T-cell (primary cell): ENCODE measurements around the gene TENM4. TPM values are rescaled to one million over a fixed set of nuclear protein-coding genes. Genes with fewer than 3 reads are reported as not detected.

Experiments
- ATAC-seq, 4 experiments: fragments of 200-7000 bp in 3 of 4; fragments of 150-1000 bp in 1 of 4; cut with Tn5 transposase; replicated peaks in 1 of 4; 1 replicate in 3 of 4; 2 replicates in 1 of 4; pipeline ENCODE4 v1.10.0; 2021; ENCODE audit warnings: moderate library complexity in 3 of 4, mild to moderate bottlenecking in 2 of 4, moderate number of reproducible peaks in 1 of 4
- CTCF ChIA-PET, 2 donors: fragments of 300-600 bp; sonication (Branson Sonifier 250); formaldehyde crosslinking; loops; one replicate each; lab custom pipeline; 2022; ENCODE audit warnings: antibody characterized with exemption in 2 of 2; lab: Charles Lee
- POLR2A ChIA-PET, 2 donors: fragments of 300-600 bp; sonication (Branson Sonifier 250); formaldehyde crosslinking; loops; one replicate each; lab custom pipeline; 2022; ENCODE audit warnings: antibody characterized with exemption in 2 of 2; lab: Charles Lee
- DNase-seq, 35 experiments: peaks; one replicate each; pipeline versions ENCODE4 v3.0.0 to v3.0.0-alpha.2; 2013 to 2023
- H3K27ac ChIP-seq: one replicate; pipeline ENCODE4 v1.5.1; 2013; ENCODE audit warnings: low read length
- H3K27me3 ChIP-seq, 2 experiments: replicated peaks in 1 of 2; 1 replicate in 1 of 2; 2 replicates in 1 of 2; pipeline versions ENCODE4 v1.6.1 to v1.7.0; 2013; ENCODE audit warnings: low read length in 1 of 2, mixed read lengths in 1 of 2; ENCODE audit not compliant: control insufficient read depth in 2 of 2, insufficient read depth in 2 of 2; ENCODE audit errors: extremely low read depth in 1 of 2
- H3K36me3 ChIP-seq, 2 donors: 1 replicate in 1 of 2; 2 replicates in 1 of 2; pipeline versions ENCODE4 v1.6.1 to v1.7.0; 2013; ENCODE audit warnings: low read length in 1 of 2; ENCODE audit not compliant: control insufficient read depth in 2 of 2, insufficient read depth in 1 of 2; ENCODE audit errors: extremely low read depth in 1 of 2
- H3K4me1 ChIP-seq, 2 experiments: 1 replicate in 1 of 2; 2 replicates in 1 of 2; pipeline versions ENCODE4 v1.6.1 to v1.7.0; 2013; ENCODE audit warnings: low read length in 2 of 2, mixed read lengths in 1 of 2; ENCODE audit not compliant: insufficient read depth in 2 of 2, control insufficient read depth in 1 of 2; ENCODE audit errors: extremely low read depth in 1 of 2
- H3K4me3 ChIP-seq, 2 donors: 1 replicate in 1 of 2; 2 replicates in 1 of 2; pipeline versions ENCODE4 v1.5.1 to v1.7.0; 2013; ENCODE audit warnings: mild to moderate bottlenecking in 2 of 2, low read length in 1 of 2, moderate library complexity in 1 of 2; ENCODE audit not compliant: control insufficient read depth in 1 of 2; ENCODE audit errors: extremely low read depth in 1 of 2
- H3K9me3 ChIP-seq: 2 replicates; pipeline ENCODE4 v1.7.0; 2013
- H3K27ac Mint-ChIP-seq, 2 donors: one replicate each; pipeline ENCODE4 v1.8.0; 2020 to 2021; ENCODE audit warnings: mild to moderate bottlenecking in 2 of 2, mixed read lengths in 2 of 2
- H3K27me3 Mint-ChIP-seq, 2 donors: one replicate each; pipeline ENCODE4 v1.8.0; 2021 to 2022; ENCODE audit warnings: mixed read lengths in 2 of 2
- H3K36me3 Mint-ChIP-seq: one replicate; pipeline ENCODE4 v1.8.0; 2021; ENCODE audit warnings: mixed read lengths
- H3K4me1 Mint-ChIP-seq, 3 donors: one replicate each; pipeline ENCODE4 v1.8.0; 2020 to 2022; ENCODE audit warnings: mixed read lengths in 3 of 3, mild to moderate bottlenecking in 1 of 3
- H3K4me3 Mint-ChIP-seq, 3 donors: one replicate each; pipeline ENCODE4 v1.8.0; 2020 to 2022; ENCODE audit warnings: mild to moderate bottlenecking in 3 of 3, mixed read lengths in 3 of 3, moderate library complexity in 3 of 3
- H3K9me3 Mint-ChIP-seq, 3 donors: one replicate each; pipeline ENCODE4 v1.8.0; 2020 to 2022; ENCODE audit warnings: mixed read lengths in 3 of 3
- WGBS: methylation state at CpG from one replicate; pipeline ENCODE4 v1.1.5; 2013; ENCODE audit warnings: missing lambda C conversion rate; ENCODE audit not compliant: insufficient coverage; 5-methylcytosine and 5-hydroxymethylcytosine counted together
- total RNA-seq, 35 experiments: library from RNA in 6 of 35; stranded (reverse) in 6 of 35; fragments of 120-200 nt in 1 of 35; gene quantifications; one replicate each; pipeline versions ENCODE4 v1.2.1 to v1.2.4 and lab custom pipeline; 2013 to 2026

Gene TENM4
- total RNA-seq, 5 donors from 2014 or later (not counting 1 experiment from before 2014, with no cell fraction given), result 0.03 to 0.35 (median 0.03) TPM; not detected in 2

GRCh38 chr11:79070518-79070917 is 370.3 kb downstream of the TENM4 start:
- CTCF ChIA-PET, result no interaction called here
- Histone ChIP-seq H3K36me3 (no peaks in the 10 kb centered on the region), H3K27me3 (peaks cover 0 to 13% of the 10 kb centered on the region in 2 experiments), H3K4me1 (no peaks in the 10 kb centered on the region), H3K27ac (no peak overlapping the region), H3K9me3 (no peaks in the 10 kb centered on the region), H3K4me3 (no peak overlapping the region)
- peaks cover 0 to 7% (median 1%) of the 10 kb centered on the region in 3 donors for H3K4me1 Mint-ChIP-seq
- H3K36me3 Mint-ChIP-seq, result no peaks in the 10 kb centered on the region
- no peak for ATAC-seq
- peaks cover 0 to 4% of the 10 kb centered on the region in 2 donors for H3K27me3 Mint-ChIP-seq
- H3K4me3 Mint-ChIP-seq, result no peak overlapping the region
- no peaks in the 10 kb centered on the region for H3K9me3 Mint-ChIP-seq
- no peak overlapping the region for H3K27ac Mint-ChIP-seq
- POLR2A ChIA-PET, result no interaction called here
- WGBS, result 75% methylated on average over 1 of the region's 4 CpGs
- DNase-seq, result no peak

DNA sequence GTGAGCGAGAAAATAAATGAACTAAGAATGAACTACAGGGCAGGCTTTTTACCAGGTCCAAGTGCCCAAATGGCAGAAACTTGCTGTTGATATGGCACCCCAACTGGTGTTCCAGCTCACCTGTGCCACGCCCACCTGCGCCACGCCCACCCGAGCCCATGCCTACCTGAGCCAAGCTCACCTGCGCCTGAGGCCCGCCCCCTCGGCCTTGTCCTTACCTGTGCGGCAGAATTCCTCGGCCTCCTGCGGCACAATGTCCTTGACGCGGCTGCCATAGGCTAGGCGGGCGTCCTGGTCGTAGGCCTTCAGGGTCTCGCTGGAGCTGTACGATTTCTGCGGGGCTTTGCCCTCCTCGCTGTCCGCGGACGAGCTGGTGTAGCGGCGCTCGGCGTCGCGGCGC is 371.3 kb downstream of the TENM4 start:
- DNase-seq (no peak), ATAC-seq (no peak)
- Mint-ChIP-seq H3K4me3 (no peak overlapping the region), H3K36me3 (no peaks in the 10 kb centered on the region), H3K4me1 (peaks cover 0 to 7% (median 1%) of the 10 kb centered on the region in 3 donors), H3K27ac (no peak overlapping the region), H3K27me3 (peaks cover 0 to 4% of the 10 kb centered on the region in 2 donors), H3K9me3 (no peaks in the 10 kb centered on the region)
- Histone ChIP-seq H3K36me3 (no peaks in the 10 kb centered on the region), H3K9me3 (no peaks in the 10 kb centered on the region), H3K4me3 (no peak overlapping the region), H3K27me3 (peaks cover 0 to 13% of the 10 kb centered on the region in 2 experiments), H3K4me1 (no peaks in the 10 kb centered on the region), H3K27ac (no peak overlapping the region)
- POLR2A ChIA-PET, result no interaction called here
- CTCF ChIA-PET, result no interaction called here
- 92% methylated on average over 29 of the region's 30 CpGs for WGBS

GRCh38 chr11:79068356-79068755 is 372.5 kb downstream of the TENM4 start:
- Histone ChIP-seq H3K27me3 (peaks cover 0 to 16% of the 10 kb centered on the region in 2 experiments), H3K4me1 (no peaks in the 10 kb centered on the region), H3K4me3 (no peak overlapping the region), H3K9me3 (no peaks in the 10 kb centered on the region), H3K27ac (no peak overlapping the region), H3K36me3 (no peaks in the 10 kb centered on the region)
- H3K9me3 Mint-ChIP-seq, result no peaks in the 10 kb centered on the region
- H3K27me3 Mint-ChIP-seq, result peaks cover 0 to 4% of the 10 kb centered on the region in 2 donors
- no peak for ATAC-seq
- H3K4me1 Mint-ChIP-seq, result peaks cover 0 to 7% (median 1%) of the 10 kb centered on the region in 3 donors
- no peak overlapping the region for H3K27ac Mint-ChIP-seq
- ChIA-PET CTCF (no interaction called here), POLR2A (no interaction called here)
- WGBS, result 56% methylated on average over 1 of the region's 1 CpG
- no peaks in the 10 kb centered on the region for H3K36me3 Mint-ChIP-seq
- DNase-seq, result no peak
- H3K4me3 Mint-ChIP-seq, result no peak overlapping the region

DNA sequence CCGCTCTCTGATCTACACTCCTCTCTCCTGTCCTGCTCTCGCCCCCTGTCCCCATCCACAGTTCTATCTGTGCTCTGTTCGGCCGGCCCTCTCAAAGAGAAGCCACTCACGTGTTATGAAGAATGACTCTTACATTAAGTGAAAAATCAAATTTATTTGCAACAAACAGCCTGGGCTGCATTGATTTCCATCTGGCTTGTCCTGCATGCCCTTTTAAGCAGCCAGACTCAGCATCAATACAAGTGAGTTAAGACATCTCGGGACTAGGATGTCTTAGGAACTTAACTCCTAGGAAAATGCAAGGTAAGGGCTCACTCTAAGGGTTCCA is 373.5 kb downstream of the TENM4 start:
- H3K4me1 ChIP-seq, result no peaks in the 10 kb centered on the region
- no peaks in the 10 kb centered on the region for H3K36me3 Mint-ChIP-seq
- H3K4me3 Mint-ChIP-seq, result no peak overlapping the region
- H3K9me3 Mint-ChIP-seq, result no peaks in the 10 kb centered on the region
- H3K4me1 Mint-ChIP-seq, result peaks cover 0 to 7% (median 1%) of the 10 kb centered on the region in 3 donors
- H3K9me3 ChIP-seq, result no peaks in the 10 kb centered on the region
- ChIA-PET CTCF (no interaction called here), POLR2A (no interaction called here)
- no peak overlapping the region for H3K27ac ChIP-seq
- DNase-seq (no peak), ATAC-seq (no peak)
- H3K27me3 Mint-ChIP-seq, result peaks cover 0 to 4% of the 10 kb centered on the region in 2 donors
- WGBS, result 31% methylated on average over 4 of the region's 6 CpGs
- peaks cover 0 to 17% of the 10 kb centered on the region in 2 experiments for H3K27me3 ChIP-seq
- no peaks in the 10 kb centered on the region for H3K36me3 ChIP-seq
- no peak overlapping the region for H3K27ac Mint-ChIP-seq
- H3K4me3 ChIP-seq, result no peak overlapping the region

- DNase-seq (no peak), ATAC-seq (no peak)
- Histone ChIP-seq H3K9me3 (no peaks in the 10 kb centered on the region), H3K36me3 (no peaks in the 10 kb centered on the region), H3K4me3 (no peak overlapping the region), H3K4me1 (no peaks in the 10 kb centered on the region), H3K27ac (no peak overlapping the region), H3K27me3 (peaks cover 0 to 17% of the 10 kb centered on the region in 2 experiments)
- Mint-ChIP-seq H3K4me1 (peaks cover 0 to 7% (median 1%) of the 10 kb centered on the region in 3 donors), H3K4me3 (no peak overlapping the region), H3K27me3 (peaks cover 0 to 4% of the 10 kb centered on the region in 2 donors), H3K36me3 (no peaks in the 10 kb centered on the region), H3K9me3 (no peaks in the 10 kb centered on the region), H3K27ac (no peak overlapping the region)
- POLR2A ChIA-PET, result no interaction called here
- WGBS, result 73% methylated on average over 23 of the region's 28 CpGs
- CTCF ChIA-PET, result no interaction called here
Observed at GRCh38 chr11:79066456-79067351, 374.1 kb downstream of the TENM4 start.

GRCh38 chr11:79062814-79063762 is 377.7 kb downstream of the TENM4 start:
- Mint-ChIP-seq H3K4me1 (peaks cover 0 to 7% (median 1%) of the 10 kb centered on the region in 3 donors), H3K36me3 (no peaks in the 10 kb centered on the region), H3K4me3 (no peak overlapping the region), H3K27ac (no peak overlapping the region), H3K9me3 (no peaks in the 10 kb centered on the region), H3K27me3 (peaks cover 0 to 4% of the 10 kb centered on the region in 2 donors)
- POLR2A ChIA-PET, result no interaction called here
- no peaks in the 10 kb centered on the region for H3K36me3 ChIP-seq
- no peaks in the 10 kb centered on the region for H3K4me1 ChIP-seq
- H3K9me3 ChIP-seq, result no peaks in the 10 kb centered on the region
- H3K27ac ChIP-seq, result no peak overlapping the region
- H3K4me3 ChIP-seq, result no peak overlapping the region
- ATAC-seq, result no peak
- peaks cover 0 to 11% of the 10 kb centered on the region in 2 experiments for H3K27me3 ChIP-seq
- no peak for DNase-seq
- 58% methylated on average over 6 of the region's 16 CpGs for WGBS
- CTCF ChIA-PET, result no interaction called here
